Measurements from ENCODE around the gene KCNG2.

The KCNG2 gene

GRCh38 chr18:79942786-79943607, 145.3 kb downstream of the KCNG2 start:
- 92% methylated on average over 31 of the region's 31 CpGs for WGBS, 2 experiments
- H3K4me3 ChIP-seq (ENCODE audit: insufficient read depth, low read depth, low read length): no peak overlapping the region
- H3K4me1 ChIP-seq (ENCODE audit: control insufficient read depth, insufficient read depth, low read length): peaks cover 9% of the 10 kb centered on the region
- no peaks in the 10 kb centered on the region for H3K27me3 ChIP-seq (ENCODE audit: control insufficient read depth, insufficient read depth, low read length, poor library complexity, severe bottlenecking)
- no peaks in the 10 kb centered on the region for H3K36me3 ChIP-seq (ENCODE audit: control insufficient read depth, insufficient read depth, low read length)
- H3K27ac ChIP-seq (ENCODE audit: insufficient read depth, low read depth, low read length, poor library complexity, severe bottlenecking): no peak overlapping the region
- H3K9me3 ChIP-seq (ENCODE audit: control insufficient read depth, low read length): no peaks in the 10 kb centered on the region

- no peak overlapping the region for H3K4me3 ChIP-seq (ENCODE audit: insufficient read depth, low read depth, low read length)
- H3K9me3 ChIP-seq (ENCODE audit: control insufficient read depth, low read length): no peaks in the 10 kb centered on the region
- WGBS, 2 experiments: 94 to 95% methylated on average over 20 of the region's 20 CpGs
- H3K4me1 ChIP-seq (ENCODE audit: control insufficient read depth, insufficient read depth, low read length): peaks cover 9% of the 10 kb centered on the region
- H3K27me3 ChIP-seq (ENCODE audit: control insufficient read depth, insufficient read depth, low read length, poor library complexity, severe bottlenecking): no peaks in the 10 kb centered on the region
- no peaks in the 10 kb centered on the region for H3K36me3 ChIP-seq (ENCODE audit: control insufficient read depth, insufficient read depth, low read length)
- H3K27ac ChIP-seq (ENCODE audit: insufficient read depth, low read depth, low read length, poor library complexity, severe bottlenecking): no peak overlapping the region
Measured at GRCh38 chr18:79943608-79944125, 145.9 kb downstream of the KCNG2 start.

- WGBS, 2 experiments: 74 to 77% methylated on average over 11 of the region's 11 CpGs
- Histone ChIP-seq H3K27me3 (ENCODE audit: control insufficient read depth, insufficient read depth, low read length, poor library complexity, severe bottlenecking) (no peaks in the 10 kb centered on the region), H3K4me1 (ENCODE audit: control insufficient read depth, insufficient read depth, low read length) (peaks cover 9% of the 10 kb centered on the region), H3K9me3 (ENCODE audit: control insufficient read depth, low read length) (no peaks in the 10 kb centered on the region), H3K4me3 (ENCODE audit: insufficient read depth, low read depth, low read length) (no peak overlapping the region), H3K27ac (ENCODE audit: insufficient read depth, low read depth, low read length, poor library complexity, severe bottlenecking) (no peak overlapping the region), H3K36me3 (ENCODE audit: control insufficient read depth, insufficient read depth, low read length) (no peaks in the 10 kb centered on the region)
Measured at GRCh38 chr18:79944126-79944731, 146.5 kb downstream of the KCNG2 start.

GRCh38 chr18:79944746-79945117, 147.0 kb downstream of the KCNG2 start:
- WGBS, 2 experiments: 68 to 76% methylated on average over 2 to 3 of the region's 3 CpGs
- no peaks in the 10 kb centered on the region for H3K36me3 ChIP-seq (ENCODE audit: control insufficient read depth, insufficient read depth, low read length)
- H3K4me1 ChIP-seq (ENCODE audit: control insufficient read depth, insufficient read depth, low read length): peaks cover 9% of the 10 kb centered on the region
- H3K27ac ChIP-seq (ENCODE audit: insufficient read depth, low read depth, low read length, poor library complexity, severe bottlenecking): no peak overlapping the region
- H3K9me3 ChIP-seq (ENCODE audit: control insufficient read depth, low read length): no peaks in the 10 kb centered on the region
- H3K4me3 ChIP-seq (ENCODE audit: insufficient read depth, low read depth, low read length): no peak overlapping the region
- H3K27me3 ChIP-seq (ENCODE audit: control insufficient read depth, insufficient read depth, low read length, poor library complexity, severe bottlenecking): no peaks in the 10 kb centered on the region

- H3K9me3 ChIP-seq (ENCODE audit: control insufficient read depth, low read length): no peaks in the 10 kb centered on the region
- H3K27ac ChIP-seq (ENCODE audit: insufficient read depth, low read depth, low read length, poor library complexity, severe bottlenecking): no peak overlapping the region
- H3K36me3 ChIP-seq (ENCODE audit: control insufficient read depth, insufficient read depth, low read length): no peaks in the 10 kb centered on the region
- H3K4me3 ChIP-seq (ENCODE audit: insufficient read depth, low read depth, low read length): no peak overlapping the region
- peaks cover 6% of the 10 kb centered on the region for H3K27me3 ChIP-seq (ENCODE audit: control insufficient read depth, insufficient read depth, low read length, poor library complexity, severe bottlenecking)
- peaks cover 9% of the 10 kb centered on the region for H3K4me1 ChIP-seq (ENCODE audit: control insufficient read depth, insufficient read depth, low read length)
- WGBS, 2 experiments: 84% methylated on average over 17 of the region's 17 CpGs
Measured at GRCh38 chr18:79945118-79946042, 147.6 kb downstream of the KCNG2 start.

- H3K4me3 ChIP-seq (ENCODE audit: insufficient read depth, low read depth, low read length): no peak overlapping the region
- peaks cover 19% of the 10 kb centered on the region for H3K27me3 ChIP-seq (ENCODE audit: control insufficient read depth, insufficient read depth, low read length, poor library complexity, severe bottlenecking)
- WGBS, 2 experiments: 89 to 94% methylated on average over 12 of the region's 14 CpGs
- peaks cover 10% of the 10 kb centered on the region for H3K4me1 ChIP-seq (ENCODE audit: control insufficient read depth, insufficient read depth, low read length)
- no peaks in the 10 kb centered on the region for H3K9me3 ChIP-seq (ENCODE audit: control insufficient read depth, low read length)
- H3K36me3 ChIP-seq (ENCODE audit: control insufficient read depth, insufficient read depth, low read length): no peaks in the 10 kb centered on the region
- no peak overlapping the region for H3K27ac ChIP-seq (ENCODE audit: insufficient read depth, low read depth, low read length, poor library complexity, severe bottlenecking)
Measured at GRCh38 chr18:79947054-79947755, 149.5 kb downstream of the KCNG2 start.

- H3K27me3 ChIP-seq (ENCODE audit: control insufficient read depth, insufficient read depth, low read length, poor library complexity, severe bottlenecking): peaks cover 27% of the 10 kb centered on the region
- no peak overlapping the region for H3K27ac ChIP-seq (ENCODE audit: insufficient read depth, low read depth, low read length, poor library complexity, severe bottlenecking)
- WGBS, 2 experiments: 87 to 88% methylated on average over 15 of the region's 15 CpGs
- H3K4me3 ChIP-seq (ENCODE audit: insufficient read depth, low read depth, low read length): no peak overlapping the region
- H3K9me3 ChIP-seq (ENCODE audit: control insufficient read depth, low read length): no peaks in the 10 kb centered on the region
- H3K4me1 ChIP-seq (ENCODE audit: control insufficient read depth, insufficient read depth, low read length): peaks cover 18% of the 10 kb centered on the region
- H3K36me3 ChIP-seq (ENCODE audit: control insufficient read depth, insufficient read depth, low read length): no peaks in the 10 kb centered on the region
Measured at GRCh38 chr18:79947881-79948610, 150.3 kb downstream of the KCNG2 start.

GRCh38 chr18:79948719-79949411, 151.1 kb downstream of the KCNG2 start:
- WGBS, 2 experiments: 88 to 89% methylated on average over 23 of the region's 23 CpGs
- H3K4me3 ChIP-seq (ENCODE audit: insufficient read depth, low read depth, low read length): no peak overlapping the region
- H3K36me3 ChIP-seq (ENCODE audit: control insufficient read depth, insufficient read depth, low read length): no peaks in the 10 kb centered on the region
- peaks cover 35% of the 10 kb centered on the region for H3K27me3 ChIP-seq (ENCODE audit: control insufficient read depth, insufficient read depth, low read length, poor library complexity, severe bottlenecking)
- H3K27ac ChIP-seq (ENCODE audit: insufficient read depth, low read depth, low read length, poor library complexity, severe bottlenecking): no peak overlapping the region
- H3K4me1 ChIP-seq (ENCODE audit: control insufficient read depth, insufficient read depth, low read length): peaks cover 19% of the 10 kb centered on the region
- no peaks in the 10 kb centered on the region for H3K9me3 ChIP-seq (ENCODE audit: control insufficient read depth, low read length)

Measured in ectodermal cell (in vitro differentiated cells).